Panc1 (cell line): ENCODE results near the gene CFAP77. TPM values are rescaled to one million over a fixed set of nuclear protein-coding genes. Genes with fewer than 3 reads are reported as not detected.

ENCODE experiments used
- ATAC-seq: fragments of 200-7000 bp; cut with Tn5 transposase; 2 replicates; pipeline ENCODE4 v1.9.1; 2020; ENCODE audit warnings: mild to moderate bottlenecking, moderate library complexity
- BruUV-seq: library from RNA; stranded (reverse); fragments of 400-500 nt; replicated peaks from 2 replicates; lab custom pipeline; 2021; lab: Mats Ljungman, UMichigan
- CTCF ChIA-PET: fragments of 300-600 bp; sonication (Branson Sonifier 250); formaldehyde crosslinking; loops from one replicate; lab custom pipeline; 2022; ENCODE audit warnings: antibody characterized with exemption; lab: Charles Lee
- POLR2A ChIA-PET: fragments of 300-600 bp; sonication (Branson Sonifier 250); formaldehyde crosslinking; loops from one replicate; lab custom pipeline; 2022; ENCODE audit warnings: antibody characterized with exemption; lab: Charles Lee
- DNase-seq: peaks from one replicate; pipeline ENCODE4 v3.0.0-alpha.2; 2010; ENCODE audit warnings: low read depth, low spot score
- H3K27ac ChIP-seq: 2 replicates; pipeline ENCODE4 v1.5.1; 2011; ENCODE audit warnings: mild to moderate bottlenecking, low read length, inconsistent platforms
- H3K27me3 ChIP-seq: fragments of 200-500 bp; sonication (Bioruptor generic); 2 replicates; pipeline ENCODE4 v1.6.0; 2014; ENCODE audit warnings: low read length, inconsistent platforms; ENCODE audit not compliant: control insufficient read depth, insufficient read depth
- H3K36me3 ChIP-seq: fragments of 200-500 bp; sonication (Bioruptor generic); 2 replicates; pipeline ENCODE4 v1.5.1; 2014; ENCODE audit warnings: inconsistent platforms, mild to moderate bottlenecking, low read length, moderate library complexity; ENCODE audit not compliant: control insufficient read depth, insufficient read depth
- H3K4me1 ChIP-seq: 2 replicates; pipeline ENCODE4 v1.5.1; 2011; ENCODE audit warnings: inconsistent platforms, mild to moderate bottlenecking, low read length, moderate library complexity; ENCODE audit not compliant: control insufficient read depth, insufficient read depth
- H3K4me3 ChIP-seq, 2 experiments: 2 replicates each; pipeline ENCODE4 v1.5.1; 2011 to 2012; ENCODE audit warnings: low read depth in 2 of 2, low read length in 2 of 2, mild to moderate bottlenecking in 2 of 2, inconsistent platforms in 1 of 2, moderate library complexity in 1 of 2
- H3K9me3 ChIP-seq: fragments of 200-500 bp; sonication (Bioruptor generic); 2 replicates; pipeline ENCODE4 v1.5.1; 2014; ENCODE audit warnings: low read depth, mild to moderate bottlenecking, inconsistent platforms, low read length, moderate library complexity; ENCODE audit not compliant: control insufficient read depth, insufficient read depth
- POLR2AphosphoS5 ChIP-seq: IDR thresholded peaks from 2 replicates; pipeline ENCODE4 v1.6.1; 2012; ENCODE audit warnings: mild to moderate bottlenecking, low read depth, low read length, moderate library complexity
- SIN3A ChIP-seq: IDR thresholded peaks from 2 replicates; pipeline ENCODE4 v1.6.1; 2012; ENCODE audit warnings: low read depth, mild to moderate bottlenecking, low read length, moderate library complexity, borderline replicate concordance; ENCODE audit not compliant: insufficient read depth
- TCF7L2 ChIP-seq: IDR thresholded peaks from 2 replicates; pipeline ENCODE4 v1.6.1; 2011; ENCODE audit warnings: mild to moderate bottlenecking, low read depth, low read length, inconsistent platforms
- in situ Hi-C: cut with HindIII; loops from 2 replicates; pipeline ENCODE4 v1.10.0; 2016; ENCODE audit warnings: low sequenced_read_pairs, low pct_unique_long_range_greater_than_20kb
- intact Hi-C: fragments of 100-400 bp; cut with micrococcal nuclease; formaldehyde crosslinking; loops from one replicate; pipeline ENCODE4 v1.10.0; 2022; ENCODE audit not compliant: unreplicated experiment
- total RNA-seq: library from RNA; stranded (reverse); gene quantifications from one replicate; pipeline ENCODE4 v1.2.1, GENCODE V29; 2021; ENCODE audit not compliant: unreplicated experiment
- TF ChIP-seq, protein P1 (sequence below): fragments of 450-650 bp; IDR thresholded peaks from 2 replicates; pipeline ENCODE4 v1.5.1; 2017; ENCODE audit warnings: mild to moderate bottlenecking
- TF ChIP-seq, protein P2 (sequence below), 2 experiments: IDR thresholded peaks; 2 replicates each; pipeline ENCODE4 v1.6.1; 2011 to 2012; ENCODE audit warnings: low read depth in 2 of 2, control low read depth in 1 of 2, low read length in 1 of 2, mild to moderate bottlenecking in 1 of 2, moderate library complexity in 1 of 2; ENCODE audit not compliant: insufficient read depth in 1 of 2

Gene CFAP77
- total RNA-seq, 1 experiment from 2014 or later, result not detected

DNA sequence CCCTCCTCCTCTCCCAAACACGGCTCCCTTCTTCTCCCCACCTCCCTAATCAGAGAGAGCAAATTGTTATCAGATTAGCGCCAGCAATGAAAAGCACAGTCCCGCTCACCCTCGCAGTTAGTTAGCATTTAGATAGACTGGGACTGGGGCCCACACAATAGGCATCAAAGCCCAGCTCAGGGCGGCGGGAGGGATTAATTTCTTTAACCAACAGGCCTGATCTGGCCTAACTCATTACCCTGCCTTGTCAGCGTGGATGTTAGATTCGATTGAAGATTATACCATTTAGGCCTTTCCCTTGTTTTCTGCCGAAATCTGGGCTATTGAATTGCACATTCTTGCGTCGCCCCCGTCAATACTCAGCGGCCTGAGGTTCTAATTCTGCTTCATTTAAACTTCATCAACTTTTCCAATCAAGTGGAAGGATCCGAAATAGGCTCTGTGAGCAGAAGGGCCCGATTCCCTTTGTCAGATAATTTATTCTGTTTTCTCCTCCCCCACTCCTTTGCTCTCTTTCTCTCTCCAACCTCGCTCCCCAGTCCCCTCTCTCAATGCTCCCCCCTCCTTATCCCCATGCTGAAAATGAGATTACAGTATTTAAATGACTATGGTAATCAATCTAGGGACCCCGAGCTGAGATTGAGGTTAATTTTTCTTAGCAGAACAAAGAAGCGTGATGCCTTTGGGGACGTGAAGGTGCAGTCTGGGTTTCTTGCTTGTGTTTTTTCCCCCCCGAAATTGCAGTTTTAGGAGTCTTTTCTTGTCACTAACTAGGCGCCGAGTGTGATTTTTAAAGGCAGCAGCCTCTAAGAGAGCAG, 15.1 kb downstream of the CFAP77 start:
- Histone ChIP-seq H3K27me3 (0 out of 2 replicates have a peak, but pooled peaks cover 3% of the 10 kb centered on the region), H3K27ac (no peak overlapping the region), H3K4me3 (no peak overlapping the region), H3K36me3 (no peaks in the 10 kb centered on the region), H3K9me3 (no peaks in the 10 kb centered on the region), H3K4me1 (no peaks in the 10 kb centered on the region)
- BruUV-seq, result no TSS peak
- CTCF ChIA-PET, result no interaction called here
- DNase-seq, result no peak
- TF ChIP-seq, protein P1, sequence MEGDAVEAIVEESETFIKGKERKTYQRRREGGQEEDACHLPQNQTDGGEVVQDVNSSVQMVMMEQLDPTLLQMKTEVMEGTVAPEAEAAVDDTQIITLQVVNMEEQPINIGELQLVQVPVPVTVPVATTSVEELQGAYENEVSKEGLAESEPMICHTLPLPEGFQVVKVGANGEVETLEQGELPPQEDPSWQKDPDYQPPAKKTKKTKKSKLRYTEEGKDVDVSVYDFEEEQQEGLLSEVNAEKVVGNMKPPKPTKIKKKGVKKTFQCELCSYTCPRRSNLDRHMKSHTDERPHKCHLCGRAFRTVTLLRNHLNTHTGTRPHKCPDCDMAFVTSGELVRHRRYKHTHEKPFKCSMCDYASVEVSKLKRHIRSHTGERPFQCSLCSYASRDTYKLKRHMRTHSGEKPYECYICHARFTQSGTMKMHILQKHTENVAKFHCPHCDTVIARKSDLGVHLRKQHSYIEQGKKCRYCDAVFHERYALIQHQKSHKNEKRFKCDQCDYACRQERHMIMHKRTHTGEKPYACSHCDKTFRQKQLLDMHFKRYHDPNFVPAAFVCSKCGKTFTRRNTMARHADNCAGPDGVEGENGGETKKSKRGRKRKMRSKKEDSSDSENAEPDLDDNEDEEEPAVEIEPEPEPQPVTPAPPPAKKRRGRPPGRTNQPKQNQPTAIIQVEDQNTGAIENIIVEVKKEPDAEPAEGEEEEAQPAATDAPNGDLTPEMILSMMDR, result no peak
- TF ChIP-seq TCF7L2 (no peak), POLR2AphosphoS5 (no peak), SIN3A (no peak)
- TF ChIP-seq, protein P2, sequence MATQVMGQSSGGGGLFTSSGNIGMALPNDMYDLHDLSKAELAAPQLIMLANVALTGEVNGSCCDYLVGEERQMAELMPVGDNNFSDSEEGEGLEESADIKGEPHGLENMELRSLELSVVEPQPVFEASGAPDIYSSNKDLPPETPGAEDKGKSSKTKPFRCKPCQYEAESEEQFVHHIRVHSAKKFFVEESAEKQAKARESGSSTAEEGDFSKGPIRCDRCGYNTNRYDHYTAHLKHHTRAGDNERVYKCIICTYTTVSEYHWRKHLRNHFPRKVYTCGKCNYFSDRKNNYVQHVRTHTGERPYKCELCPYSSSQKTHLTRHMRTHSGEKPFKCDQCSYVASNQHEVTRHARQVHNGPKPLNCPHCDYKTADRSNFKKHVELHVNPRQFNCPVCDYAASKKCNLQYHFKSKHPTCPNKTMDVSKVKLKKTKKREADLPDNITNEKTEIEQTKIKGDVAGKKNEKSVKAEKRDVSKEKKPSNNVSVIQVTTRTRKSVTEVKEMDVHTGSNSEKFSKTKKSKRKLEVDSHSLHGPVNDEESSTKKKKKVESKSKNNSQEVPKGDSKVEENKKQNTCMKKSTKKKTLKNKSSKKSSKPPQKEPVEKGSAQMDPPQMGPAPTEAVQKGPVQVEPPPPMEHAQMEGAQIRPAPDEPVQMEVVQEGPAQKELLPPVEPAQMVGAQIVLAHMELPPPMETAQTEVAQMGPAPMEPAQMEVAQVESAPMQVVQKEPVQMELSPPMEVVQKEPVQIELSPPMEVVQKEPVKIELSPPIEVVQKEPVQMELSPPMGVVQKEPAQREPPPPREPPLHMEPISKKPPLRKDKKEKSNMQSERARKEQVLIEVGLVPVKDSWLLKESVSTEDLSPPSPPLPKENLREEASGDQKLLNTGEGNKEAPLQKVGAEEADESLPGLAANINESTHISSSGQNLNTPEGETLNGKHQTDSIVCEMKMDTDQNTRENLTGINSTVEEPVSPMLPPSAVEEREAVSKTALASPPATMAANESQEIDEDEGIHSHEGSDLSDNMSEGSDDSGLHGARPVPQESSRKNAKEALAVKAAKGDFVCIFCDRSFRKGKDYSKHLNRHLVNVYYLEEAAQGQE (IDR thresholded peaks at IDR 0.05; ENCODE audit: insufficient read depth in 1 of 2, low read depth in 2 of 2, low read length in 1 of 2), result no peak
- ATAC-seq, result no peak
- POLR2A ChIA-PET, result interaction anchor here (0.5 kb wide), 1 partner anchor 132 kb away, joined by 4 read pairs; no protein-coding TSS in a partner anchor
- in situ Hi-C loops, result no loop called here
- intact Hi-C loops, result no loop called here

DNA sequence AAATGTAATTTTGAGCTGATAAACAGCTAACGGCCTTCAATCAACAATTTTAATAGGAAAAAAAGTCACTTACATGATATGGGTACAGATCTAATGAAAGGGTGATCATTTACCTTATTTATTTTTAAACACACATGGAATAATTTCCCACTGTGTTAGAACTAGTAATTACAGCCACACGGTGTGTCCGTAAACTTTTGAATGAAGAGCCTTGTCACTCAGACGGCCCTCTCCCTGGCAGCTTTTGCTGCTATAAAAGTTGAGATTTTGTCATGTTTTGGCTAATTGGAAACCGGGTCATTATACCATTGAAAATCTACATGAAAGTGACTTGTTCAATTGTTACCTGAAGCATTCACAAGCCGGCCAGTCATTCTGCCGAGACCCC, 15.7 kb downstream of the CFAP77 start:
- CTCF ChIA-PET, result no interaction called here
- POLR2A ChIA-PET, result interaction anchor here (0.5 kb wide), 1 partner anchor 131 kb away, joined by 4 read pairs; no protein-coding TSS in a partner anchor
- intact Hi-C loops, result no loop called here

More for the DNA sequence above, 15.7 kb downstream of the CFAP77 start:
- TF ChIP-seq, protein P1, result no peak
- TF ChIP-seq SIN3A (no peak), TCF7L2 (no peak), POLR2AphosphoS5 (no peak)
- TF ChIP-seq, protein P2 (IDR thresholded peaks at IDR 0.05; ENCODE audit: insufficient read depth in 1 of 2, low read depth in 2 of 2, low read length in 1 of 2), result no peak
- Histone ChIP-seq H3K4me1 (no peaks in the 10 kb centered on the region), H3K27me3 (0 out of 2 replicates have a peak, but pooled peaks cover 3% of the 10 kb centered on the region), H3K36me3 (no peaks in the 10 kb centered on the region), H3K4me3 (no peak overlapping the region), H3K9me3 (no peaks in the 10 kb centered on the region), H3K27ac (no peak overlapping the region)
- ATAC-seq (no peak), DNase-seq (no peak)
- BruUV-seq, result no TSS peak
- in situ Hi-C loops, result no loop called here
